COLO668 (cell line): ENCODE measurements around the gene PARD6G.

Experiments
- DNase-seq: peaks from one replicate; lab custom pipeline; 2025; ENCODE audit not compliant: unreplicated experiment; lab: John Stamatoyannopoulos, UW

The PARD6G gene

GRCh38 chr18:80108739-80109675, 138.3 kb downstream of the PARD6G start, which contains the start of gene ADNP2:
Gene ADNP2, plus strand, starts transcription at chr18:80109262. Its CDS starts 8,281 bp downstream, at chr18:80117543.
- DNase-seq, result peak; percentile 81

DNA sequence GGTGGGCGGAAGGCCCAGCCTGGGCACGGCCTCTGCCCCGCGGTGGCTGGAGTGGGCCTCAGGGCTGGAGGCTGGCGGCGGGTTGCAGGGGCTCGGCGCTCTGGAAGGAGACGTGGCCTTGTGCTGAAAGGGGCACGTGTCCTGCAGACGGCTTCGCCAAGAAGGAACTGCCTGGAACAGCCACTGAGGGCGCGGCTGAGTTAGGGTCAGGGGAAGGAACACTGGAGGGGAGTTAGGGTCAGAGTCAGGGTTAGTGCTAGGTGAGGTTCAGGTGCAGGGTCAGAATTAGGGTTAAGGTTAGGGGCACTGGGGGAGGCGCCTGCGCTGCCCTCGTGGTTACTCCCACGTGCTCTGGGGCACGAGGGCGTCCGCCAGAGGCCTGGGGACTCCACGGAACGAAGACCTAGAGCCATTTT, 139.2 kb downstream of the PARD6G start:
- DNase-seq, result no peak

DNA sequence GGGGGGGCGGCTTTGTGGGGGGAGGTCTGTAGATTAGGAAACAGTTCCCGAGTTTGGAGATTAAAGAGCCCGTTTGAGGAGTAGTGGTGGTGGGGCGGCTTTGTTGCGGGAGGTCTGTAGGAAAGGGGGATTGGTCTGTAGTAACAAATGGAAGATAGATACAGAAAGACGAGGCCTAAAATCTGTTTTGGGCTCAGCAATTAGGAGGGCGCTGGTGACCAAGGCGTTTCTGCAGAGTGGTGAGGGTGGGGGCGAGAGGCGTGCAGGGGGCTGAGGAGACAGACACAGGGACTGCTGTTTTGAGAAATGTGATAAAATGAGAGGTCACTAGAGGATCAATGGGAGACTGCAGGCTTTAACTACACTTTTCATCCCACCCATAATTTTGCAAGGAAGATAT, 139.9 kb downstream of the PARD6G start:
- DNase-seq, result no peak
